Vagina (tissue), 2 donors: ENCODE measurements around the gene TMIGD3. TPM values are rescaled to one million over a fixed set of nuclear protein-coding genes. Genes with fewer than 3 reads are reported as not detected.
A peak's percentile ranks its signal among the peaks of the same experiment; 100 is the strongest.

ENCODE experiments used
- DNase-seq, 2 donors: peaks; one replicate each; pipeline ENCODE4 v3.0.0-alpha.2; 2017; ENCODE audit errors: extremely low spot score in 2 of 2
- H3K27ac ChIP-seq: fragments of 200-600 bp; sonication (generic); one replicate; pipeline ENCODE4 v1.5.1; 2019
- H3K27me3 ChIP-seq: fragments of 200-600 bp; sonication (generic); one replicate; pipeline ENCODE4 v1.5.1; 2019
- H3K36me3 ChIP-seq, 2 donors: fragments of 200-600 bp; sonication (generic); one replicate each; pipeline ENCODE4 v1.5.1; 2017 to 2019
- H3K4me1 ChIP-seq: fragments of 200-600 bp; sonication (generic); one replicate; pipeline ENCODE4 v1.5.1; 2019
- H3K4me3 ChIP-seq, 2 donors: fragments of 200-600 bp; sonication (generic); 1 replicate in 1 of 2; 2 replicates in 1 of 2; pipeline ENCODE4 v1.5.1; 2016 to 2019
- H3K9me3 ChIP-seq: fragments of 200-600 bp; sonication (generic); one replicate; pipeline ENCODE4 v1.5.1; 2019
- CTCF ChIP-seq, 3 experiments: fragments of 450-650 bp in 2 of 3; fragments of 200-600 bp in 1 of 3; sonication (generic) in 1 of 3; IDR thresholded peaks; one replicate each; pipeline ENCODE4 v1.5.1; 2017 to 2019; ENCODE audit warnings: antibody characterized with exemption in 3 of 3, mild to moderate bottlenecking in 2 of 3, moderate library complexity in 2 of 3
- POLR2A ChIP-seq, 2 donors: fragments of 450-650 bp; IDR thresholded peaks; one replicate each; pipeline ENCODE4 v1.6.1; 2017; ENCODE audit warnings: antibody characterized with exemption in 2 of 2, mild to moderate bottlenecking in 2 of 2, moderate library complexity in 2 of 2
- POLR2AphosphoS5 ChIP-seq, 2 donors: sonication (generic); formaldehyde crosslinking; IDR thresholded peaks; one replicate each; pipeline ENCODE4 v1.9.0; 2017; ENCODE audit warnings: antibody characterized with exemption in 2 of 2, mild to moderate bottlenecking in 2 of 2, low read depth in 1 of 2; ENCODE audit not compliant: insufficient read depth in 1 of 2
- intact Hi-C: fragments of 100-400 bp; cut with DNase I; formaldehyde crosslinking; loops from one replicate; pipeline ENCODE4 v1.15.1; 2023
- total RNA-seq: library from RNA; depleted of rRNA; stranded (reverse); fragments of >200 nt; gene quantifications from one replicate; pipeline ENCODE4 v1.2.3, GENCODE V29; 2016

TMIGD3 gene
- total RNA-seq, 1 donor from 2014 or later = 2.9 TPM

DNA sequence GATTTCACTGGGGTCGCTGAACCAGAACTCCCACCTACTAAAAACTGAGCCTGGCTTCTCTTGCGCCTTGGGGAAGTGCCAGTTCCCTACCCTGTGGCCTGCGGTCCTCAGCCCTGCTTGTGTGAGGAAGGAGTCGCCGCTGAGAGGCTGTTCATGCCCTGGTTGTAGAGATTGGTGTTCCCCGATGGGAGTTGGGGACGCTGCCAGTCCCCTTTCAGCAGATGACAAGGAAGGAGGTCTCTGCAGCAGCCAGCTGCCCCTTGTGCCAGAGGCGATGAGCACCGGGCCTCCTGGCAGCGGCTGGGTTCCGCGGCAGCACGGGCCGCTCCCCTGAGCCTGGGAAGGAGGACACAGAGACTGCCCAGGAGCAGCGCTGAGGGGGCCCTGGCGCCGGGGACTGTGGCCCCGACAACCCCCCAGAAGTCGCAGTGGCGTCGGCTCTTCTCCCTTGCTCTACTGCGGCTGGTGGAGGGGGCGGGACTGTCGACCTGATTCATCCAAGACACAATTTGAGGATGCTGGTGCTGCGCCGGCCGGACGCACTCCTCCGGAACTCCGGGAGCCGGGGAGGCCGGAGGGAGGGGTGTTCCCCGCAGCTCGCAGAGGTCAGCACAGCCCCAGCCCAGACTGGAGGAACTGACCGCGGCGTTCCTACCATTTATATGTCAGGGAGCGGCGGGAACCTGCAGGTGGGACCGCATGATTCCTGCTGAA is 12.0 kb upstream of the TMIGD3 start:
- intact Hi-C loops = loop anchor here (10.0 kb wide), 1 partner anchor 89 kb away; no protein-coding TSS in a partner anchor
- H3K4me3 ChIP-seq = peak overlapping the region; percentile 33 to 45
- H3K27me3 ChIP-seq = no peaks in the 10 kb centered on the region
- DNase-seq = no peak
- no peaks in the 10 kb centered on the region for H3K36me3 ChIP-seq
- peak overlapping the region; percentile 67 for H3K27ac ChIP-seq
- TF ChIP-seq POLR2A (IDR thresholded peaks at IDR 0.05) (no peak), CTCF (IDR thresholded peaks at IDR 0.05) (no peak), POLR2AphosphoS5 (IDR thresholded peaks at IDR 0.05; ENCODE audit: insufficient read depth in 1 of 2, low read depth in 1 of 2) (no peak)
- H3K9me3 ChIP-seq = no peaks in the 10 kb centered on the region
- peaks cover 36% of the 10 kb centered on the region for H3K4me1 ChIP-seq

- peak overlapping the region; percentile 5 for H3K27ac ChIP-seq
- no peak for DNase-seq
- intact Hi-C loops = loop anchor here (5.0 to 10.0 kb wide), 2 partner anchors 91 to 139 kb away; no protein-coding TSS in a partner anchor
These were observed 10.1 kb upstream of the TMIGD3 start for GRCh38 chr1:111513410-111514020.

GRCh38 chr1:111512931-111513330 is 9.5 kb upstream of the TMIGD3 start:
- H3K27me3 ChIP-seq = no peaks in the 10 kb centered on the region
- H3K9me3 ChIP-seq = no peaks in the 10 kb centered on the region
- H3K27ac ChIP-seq = peak overlapping the region; percentile 5
- DNase-seq = no peak
- peaks cover 57% of the 10 kb centered on the region for H3K4me1 ChIP-seq
- intact Hi-C loops = loop anchor here (5.0 to 10.0 kb wide), 2 partner anchors 92 to 139 kb away; no protein-coding TSS in a partner anchor
- H3K4me3 ChIP-seq = no peak overlapping the region
- no peaks in the 10 kb centered on the region for H3K36me3 ChIP-seq
- TF ChIP-seq POLR2AphosphoS5 (IDR thresholded peaks at IDR 0.05; ENCODE audit: insufficient read depth in 1 of 2, low read depth in 1 of 2) (no peak), POLR2A (IDR thresholded peaks at IDR 0.05) (no peak), CTCF (IDR thresholded peaks at IDR 0.05) (no peak)

More at GRCh38 chr1:111513410-111514020, 10.1 kb upstream of the TMIGD3 start:
- TF ChIP-seq CTCF (IDR thresholded peaks at IDR 0.05) = no peak
- no peak for TF ChIP-seq POLR2A (IDR thresholded peaks at IDR 0.05)
- peak in 1 of 2 donors; percentile 18 for TF ChIP-seq POLR2AphosphoS5 (IDR thresholded peaks at IDR 0.05; ENCODE audit: insufficient read depth in 1 of 2, low read depth in 1 of 2)
- Histone ChIP-seq H3K36me3 (no peaks in the 10 kb centered on the region), H3K4me1 (peaks cover 53% of the 10 kb centered on the region), H3K9me3 (no peaks in the 10 kb centered on the region), H3K4me3 (no peak overlapping the region), H3K27me3 (no peaks in the 10 kb centered on the region)

GRCh38 chr1:111512132-111512889 is 8.9 kb upstream of the TMIGD3 start:
- Histone ChIP-seq H3K27me3 (no peaks in the 10 kb centered on the region), H3K36me3 (no peaks in the 10 kb centered on the region), H3K9me3 (no peaks in the 10 kb centered on the region), H3K4me1 (peaks cover 63% of the 10 kb centered on the region), H3K4me3 (no peak overlapping the region), H3K27ac (peak overlapping the region; percentile 5)
- TF ChIP-seq POLR2AphosphoS5 (IDR thresholded peaks at IDR 0.05; ENCODE audit: insufficient read depth in 1 of 2, low read depth in 1 of 2) (no peak), POLR2A (IDR thresholded peaks at IDR 0.05) (no peak), CTCF (IDR thresholded peaks at IDR 0.05) (no peak)
- no peak for DNase-seq
- intact Hi-C loops = loop anchor here (5.0 to 10.0 kb wide), 2 partner anchors 92 to 140 kb away; no protein-coding TSS in a partner anchor
